ENCODE data around the gene PCA3. TPM values are rescaled to one million over a fixed set of nuclear protein-coding genes. Genes with fewer than 3 reads are reported as not detected.
A peak's percentile ranks its signal among the peaks of the same experiment; 100 is the strongest.

PCA3 gene
- total and polyA plus RNA-seq, 2 of the 8 experiments (the other 6 are each of a cell fraction or from before 2014, with no cell fraction given): not detected

GRCh38 chr9:76756268-76756640 lies 8.0 kb upstream of the PCA3 start:
- Histone ChIP-seq H2BK20ac (ENCODE audit: low read length) (no peak overlapping the region), H3K23ac (ENCODE audit: insufficient read length) (no peak overlapping the region), H3K9ac (replicated peaks in 1 of 4; ENCODE audit: extremely low read depth in 1 of 4, low read depth in 3 of 4, low read length in 3 of 4) (no peak overlapping the region), H4K5ac (ENCODE audit: insufficient read length, low read depth, low read length) (no peak overlapping the region), H3K4me2 (ENCODE audit: insufficient read depth in 1 of 2, low read depth in 2 of 2, low read length in 2 of 2) (no peak overlapping the region), H3K14ac (ENCODE audit: insufficient read length) (no peak overlapping the region), H3K56ac (replicated peaks; ENCODE audit: insufficient read length, low read depth, low read length) (no peak overlapping the region), H2BK5ac (ENCODE audit: low read depth, low read length) (no peak overlapping the region; the same call in 1 of the 2 replicates), H3K79me2 (ENCODE audit: control insufficient read depth in 1 of 2, insufficient read depth in 2 of 2, low read length in 2 of 2) (no peaks in the 10 kb centered on the region), H2BK120ac (replicated peaks; ENCODE audit: low read depth, low read length) (no peak overlapping the region), H2BK15ac (ENCODE audit: low read length) (no peak overlapping the region), H3K27me3 (replicated peaks in 1 of 4; ENCODE audit: control insufficient read depth in 3 of 4, extremely low read depth in 1 of 4, insufficient read depth in 3 of 4, low read length in 3 of 4) (no peaks in the 10 kb centered on the region), H4K8ac (ENCODE audit: extremely low read depth, insufficient read depth, low read length) (no peak overlapping the region), H3K9me3 (ENCODE audit: insufficient read depth in 2 of 2, low read depth in 1 of 2, low read length in 1 of 2) (no peaks in the 10 kb centered on the region), H2AFZ (ENCODE audit: low read length) (no peak overlapping the region), H3K4ac (replicated peaks; ENCODE audit: insufficient read length, low read depth, low read length) (no peak overlapping the region), H2AK5ac (ENCODE audit: low read depth, low read length) (no peak overlapping the region), H3K36me3 (ENCODE audit: control insufficient read depth in 2 of 4, insufficient read depth in 4 of 4, low read length in 3 of 4) (no peaks in the 10 kb centered on the region), H3K18ac (ENCODE audit: extremely low read depth, low read length) (no peak overlapping the region), H4K20me1 (replicated peaks in 1 of 2; ENCODE audit: control insufficient read depth in 1 of 2, insufficient read depth in 2 of 2, low read length in 2 of 2) (no peaks in the 10 kb centered on the region), H3K79me1 (ENCODE audit: low read depth, low read length) (no peaks in the 10 kb centered on the region), H3K27ac (ENCODE audit: low read depth, low read length) (no peak overlapping the region), H2BK12ac (ENCODE audit: low read depth, low read length) (no peak overlapping the region), H3K4me1 (replicated peaks in 1 of 4; ENCODE audit: control insufficient read depth in 3 of 4, insufficient read depth in 4 of 4, low read length in 3 of 4) (peaks cover 0 to 5% (median 2%) of the 10 kb centered on the region in 4 experiments; a peak in 4 of 7 replicates), H4K91ac (replicated peaks; ENCODE audit: insufficient read length, low read length) (no peak overlapping the region), H3K23me2 (ENCODE audit: low read depth, low read length) (no peaks in the 10 kb centered on the region), H3K4me3 (ENCODE audit: extremely low read depth in 1 of 4, insufficient read depth in 2 of 4, low read depth in 3 of 4, low read length in 4 of 4) (no peak overlapping the region)
- ChIA-PET POLR2A (ENCODE audit: partially characterized antibody) (interaction anchor here (0.9 to 1.3 kb wide), 2 partner anchors 149 to 362 kb away, joined by 3 read pairs; partner anchors contain the start of gene RFK), CTCF (ENCODE audit: partially characterized antibody) (interaction anchor here (0.8 to 6.3 kb wide), 18 partner anchors 9 to 249 kb away, joined by 3 to 35 read pairs (median 5); partner anchors contain the start of gene PCA3)
- FAIRE-seq (peak; percentile 87), DNase-seq (ENCODE audit: low read depth in 1 of 2, low spot score in 2 of 2) (peak; percentile 25 to 60)
- 58% methylated on average over 6 of the region's 6 CpGs; no CpG with 5 or more reads in 1 of the 2 experiments for WGBS, 2 experiments (ENCODE audit: extremely low coverage in 1 of 2, insufficient coverage in 1 of 2, insufficient read length in 1 of 2, insufficient replicate concordance in 2 of 2, low coverage in 1 of 2, low lambda C conversion rate in 2 of 2, missing lambda C conversion rate in 1 of 2)
- TF ChIP-seq SIN3A (conservative IDR thresholded peaks at IDR 0.05 in 1 of 2, IDR thresholded peaks at IDR 0.05 in 1 of 2; ENCODE audit: low read depth in 1 of 2, low read length in 2 of 2): no peak
- no peak for TF ChIP-seq GTF2F1 (IDR thresholded peaks at IDR 0.05; ENCODE audit: borderline replicate concordance, low read depth, low read length)
- TF ChIP-seq POU5F1 (IDR thresholded peaks at IDR 0.05; ENCODE audit: low read depth, low read length): no peak
- no peak for TF ChIP-seq ATF2 (IDR thresholded peaks at IDR 0.05; ENCODE audit: low read length)
- 0 out of 2 replicates have a peak, but pooled peaks have one; percentile 21 for TF ChIP-seq TCF12 (IDR thresholded peaks at IDR 0.05; ENCODE audit: low read depth, low read length)
- TF ChIP-seq ASH2L (IDR thresholded peaks at IDR 0.05; ENCODE audit: low read length): no peak
- TF ChIP-seq CTCF (IDR thresholded peaks at IDR 0.05; ENCODE audit: control extremely low read depth in 1 of 3, insufficient read depth in 1 of 3, low read depth in 1 of 3, low read length in 3 of 3): peak; percentile 51 to 63 (median 56)
- TF ChIP-seq YY1 (IDR thresholded peaks at IDR 0.05; ENCODE audit: low read depth, low read length): peak; percentile 69
- no peak for TF ChIP-seq CHD2 (IDR thresholded peaks at IDR 0.05; ENCODE audit: low read length)
- no peak for TF ChIP-seq TAF1 (IDR thresholded peaks at IDR 0.05; ENCODE audit: low read depth, low read length)

All from H1 (cell line).